Loucy (cell line): Measurements from ENCODE around the gene TBC1D1.

Experiments used
- EZH2phosphoT487 ChIP-seq: fragments of 200-600 bp; IDR thresholded peaks from 2 replicates; pipeline ENCODE4 v1.6.1; 2018; ENCODE audit warnings: antibody characterized with exemption, mild to moderate bottlenecking, moderate library complexity, borderline replicate concordance
- TF ChIP-seq, protein P1 (sequence below): fragments of 200-600 bp; sonication (generic); conservative IDR thresholded peaks from 2 replicates; pipeline ENCODE4 v1.5.1; 2014; ENCODE audit warnings: mild to moderate bottlenecking, antibody characterized with exemption, low read length

DNA sequence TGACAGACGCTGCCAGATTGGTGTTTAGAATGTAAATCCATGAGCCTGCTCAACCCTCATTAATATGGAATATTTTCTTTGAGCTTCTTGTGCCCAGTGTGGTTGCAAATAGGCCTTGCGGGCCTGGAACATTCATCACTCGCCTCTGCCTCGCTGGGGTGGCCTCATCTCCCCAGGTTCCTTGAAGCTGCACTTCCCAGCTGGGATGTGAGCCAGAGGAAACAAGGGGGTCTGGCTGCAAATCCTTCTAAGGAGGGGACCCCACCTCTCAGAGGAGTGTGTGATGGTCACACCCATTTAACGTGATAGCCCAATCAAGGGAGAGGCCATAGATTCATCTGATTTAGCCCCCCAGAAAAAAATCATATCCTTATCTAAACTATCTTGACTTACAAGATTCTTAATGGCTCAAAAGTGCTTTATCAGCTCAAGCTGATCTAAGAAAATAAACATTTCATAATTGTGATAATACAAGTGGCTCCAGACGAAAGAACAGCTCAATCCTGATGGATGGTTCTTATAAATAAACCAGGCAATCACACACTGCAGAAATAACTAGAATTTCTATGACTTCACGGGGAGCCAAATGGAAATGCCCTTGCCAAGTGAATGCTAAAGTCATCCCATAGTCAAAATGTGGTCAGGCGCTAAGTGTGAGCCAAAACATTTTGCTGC lies 259.2 kb downstream of the TBC1D1 start:
- TF ChIP-seq, protein P1, sequence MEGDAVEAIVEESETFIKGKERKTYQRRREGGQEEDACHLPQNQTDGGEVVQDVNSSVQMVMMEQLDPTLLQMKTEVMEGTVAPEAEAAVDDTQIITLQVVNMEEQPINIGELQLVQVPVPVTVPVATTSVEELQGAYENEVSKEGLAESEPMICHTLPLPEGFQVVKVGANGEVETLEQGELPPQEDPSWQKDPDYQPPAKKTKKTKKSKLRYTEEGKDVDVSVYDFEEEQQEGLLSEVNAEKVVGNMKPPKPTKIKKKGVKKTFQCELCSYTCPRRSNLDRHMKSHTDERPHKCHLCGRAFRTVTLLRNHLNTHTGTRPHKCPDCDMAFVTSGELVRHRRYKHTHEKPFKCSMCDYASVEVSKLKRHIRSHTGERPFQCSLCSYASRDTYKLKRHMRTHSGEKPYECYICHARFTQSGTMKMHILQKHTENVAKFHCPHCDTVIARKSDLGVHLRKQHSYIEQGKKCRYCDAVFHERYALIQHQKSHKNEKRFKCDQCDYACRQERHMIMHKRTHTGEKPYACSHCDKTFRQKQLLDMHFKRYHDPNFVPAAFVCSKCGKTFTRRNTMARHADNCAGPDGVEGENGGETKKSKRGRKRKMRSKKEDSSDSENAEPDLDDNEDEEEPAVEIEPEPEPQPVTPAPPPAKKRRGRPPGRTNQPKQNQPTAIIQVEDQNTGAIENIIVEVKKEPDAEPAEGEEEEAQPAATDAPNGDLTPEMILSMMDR = no peak
- no peak for TF ChIP-seq EZH2phosphoT487
